Esophagus squamous epithelium (tissue), 4 donors: ENCODE measurements around the gene HEPACAM.

ENCODE experiments used
- POLR2A ChIP-seq, 4 donors: fragments of 450-650 bp; IDR thresholded peaks; one replicate each; pipeline ENCODE4 v1.6.1; 2017; ENCODE audit warnings: antibody characterized with exemption in 4 of 4, mild to moderate bottlenecking in 4 of 4, moderate library complexity in 3 of 4
- TF ChIP-seq, protein P1 (sequence below), 6 experiments: fragments of 450-650 bp in 4 of 6; fragments of 200-600 bp in 2 of 6; sonication (generic) in 2 of 6; IDR thresholded peaks; one replicate each; pipeline ENCODE4 v1.5.1; 2016 to 2019; ENCODE audit warnings: antibody characterized with exemption in 6 of 6, mild to moderate bottlenecking in 4 of 6, moderate library complexity in 4 of 6

GRCh38 chr11:124900464-124900863 lies 35.4 kb downstream of the HEPACAM start:
- TF ChIP-seq, protein P1, sequence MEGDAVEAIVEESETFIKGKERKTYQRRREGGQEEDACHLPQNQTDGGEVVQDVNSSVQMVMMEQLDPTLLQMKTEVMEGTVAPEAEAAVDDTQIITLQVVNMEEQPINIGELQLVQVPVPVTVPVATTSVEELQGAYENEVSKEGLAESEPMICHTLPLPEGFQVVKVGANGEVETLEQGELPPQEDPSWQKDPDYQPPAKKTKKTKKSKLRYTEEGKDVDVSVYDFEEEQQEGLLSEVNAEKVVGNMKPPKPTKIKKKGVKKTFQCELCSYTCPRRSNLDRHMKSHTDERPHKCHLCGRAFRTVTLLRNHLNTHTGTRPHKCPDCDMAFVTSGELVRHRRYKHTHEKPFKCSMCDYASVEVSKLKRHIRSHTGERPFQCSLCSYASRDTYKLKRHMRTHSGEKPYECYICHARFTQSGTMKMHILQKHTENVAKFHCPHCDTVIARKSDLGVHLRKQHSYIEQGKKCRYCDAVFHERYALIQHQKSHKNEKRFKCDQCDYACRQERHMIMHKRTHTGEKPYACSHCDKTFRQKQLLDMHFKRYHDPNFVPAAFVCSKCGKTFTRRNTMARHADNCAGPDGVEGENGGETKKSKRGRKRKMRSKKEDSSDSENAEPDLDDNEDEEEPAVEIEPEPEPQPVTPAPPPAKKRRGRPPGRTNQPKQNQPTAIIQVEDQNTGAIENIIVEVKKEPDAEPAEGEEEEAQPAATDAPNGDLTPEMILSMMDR (IDR thresholded peaks at IDR 0.05), result no peak
- no peak for TF ChIP-seq POLR2A (IDR thresholded peaks at IDR 0.05)
